ENCODE data around the gene CT47B1.
"Not testable (repeated sequence)": the region's sequence is repeated elsewhere in the genome, so short reads cannot be mapped to it uniquely, and the experiment has no call there.

CT47B1 gene

GRCh38 chrX:120875766-120876165, at the start of gene CT47B1:
Gene CT47B1 (minus strand): TSS chrX:120875866. CDS start chrX:120875670, 196 bp downstream.
- DNase-seq = not testable (repeated sequence)

GRCh38 chrX:120874678-120875557, 748 bp downstream of the CT47B1 start:
- no peak for DNase-seq

GRCh38 chrX:120857240-120857639, 18.4 kb downstream of the CT47B1 start:
- no peak for DNase-seq

- DNase-seq = no peak
These were observed 34.8 kb downstream of the CT47B1 start for GRCh38 chrX:120840827-120841226.

GRCh38 chrX:120839491-120839890, 36.2 kb downstream of the CT47B1 start:
- no peak for DNase-seq

GRCh38 chrX:120827213-120827612, 48.5 kb downstream of the CT47B1 start:
- DNase-seq = not testable (repeated sequence)

- no peak for DNase-seq
These were observed 50.5 kb downstream of the CT47B1 start for GRCh38 chrX:120825146-120825545.

- DNase-seq = no peak
These were observed 51.6 kb downstream of the CT47B1 start for GRCh38 chrX:120824021-120824420.

GRCh38 chrX:120823556-120823955, 52.1 kb downstream of the CT47B1 start:
- no peak for DNase-seq
